PFSK-1 (cell line): Measurements from ENCODE around the gene CLTCL1.

Experiments
- POLR2AphosphoS5 ChIP-seq: IDR thresholded peaks from 2 replicates; pipeline ENCODE4 v1.6.1; 2012; ENCODE audit warnings: low read depth, mild to moderate bottlenecking, control low read depth, low read length, moderate library complexity
- SIN3A ChIP-seq: IDR thresholded peaks from 2 replicates; pipeline ENCODE4 v1.6.1; 2012; ENCODE audit warnings: mild to moderate bottlenecking, low read length, moderate library complexity, borderline replicate concordance; ENCODE audit not compliant: insufficient read depth

DNA sequence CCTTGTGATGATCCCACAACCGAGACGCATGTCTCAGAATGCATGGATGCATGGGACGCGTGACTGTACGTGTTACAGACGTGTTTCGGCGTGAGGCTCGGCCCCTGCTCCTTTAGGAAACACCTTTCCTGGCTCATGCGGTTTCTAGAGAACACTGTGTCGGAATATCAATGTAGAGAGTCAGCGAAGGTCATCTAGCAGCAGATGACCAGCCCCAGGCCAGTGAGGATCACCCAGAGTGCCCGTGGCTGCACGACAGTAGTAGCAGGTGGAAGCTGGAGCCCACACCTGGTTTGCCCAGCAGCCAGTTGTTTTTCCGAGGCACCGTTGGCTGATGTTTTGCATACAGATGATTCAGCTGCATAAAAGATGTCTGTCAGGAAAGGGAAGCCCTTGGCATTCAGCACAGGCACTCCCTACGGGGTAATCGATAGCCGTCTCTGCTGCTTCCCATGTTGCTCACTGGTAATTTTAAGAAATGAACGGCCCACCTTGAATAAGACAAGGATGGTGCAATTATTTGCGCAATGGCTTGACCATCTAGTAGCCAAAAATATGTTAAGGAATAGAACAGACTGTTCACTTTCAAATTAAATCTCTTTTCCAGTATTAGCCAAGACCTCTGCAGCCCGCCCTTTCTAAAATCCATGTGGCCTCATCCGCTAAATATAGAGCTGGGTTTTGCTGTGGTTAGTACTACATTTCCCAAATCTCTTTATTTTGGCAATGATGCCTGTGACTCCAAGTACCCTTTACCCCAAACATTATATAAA is 1.1 kb upstream of the CLTCL1 start:
- TF ChIP-seq POLR2AphosphoS5: no peak
- no peak for TF ChIP-seq SIN3A
